K562 (cell line): Measurements from ENCODE around the gene TMA16. TPM values are rescaled to one million over a fixed set of nuclear protein-coding genes. Genes with fewer than 3 reads are reported as not detected.

Source experiments
- ATAC-seq: fragments of 200-7000 bp; cut with Tn5 transposase; 3 replicates; pipeline ENCODE4 v1.9.1; 2020; ENCODE audit warnings: moderate library complexity
- BruUV-seq: library from RNA; stranded (reverse); fragments of 400-500 nt; replicated peaks from 2 replicates; lab custom pipeline; 2021; lab: Mats Ljungman, UMichigan
- CTCF ChIA-PET: fragments of 300-600 bp; formaldehyde crosslinking; extraction: SDS; loops from one replicate; lab custom pipeline; 2021; ENCODE audit warnings: low intra/inter-chr PET ratio; lab: Yijun Ruan, JAX
- POLR2A ChIA-PET: fragments of 300-600, 350-650 bp; sonication (Branson Sonifier 250); formaldehyde crosslinking; extraction: SDS; loops from one replicate; lab custom pipeline; 2021; ENCODE audit warnings: antibody characterized with exemption, inconsistent platforms; lab: Yijun Ruan, JAX
- DNase-seq, 4 experiments: peaks; one replicate each; pipeline versions ENCODE4 v3.0.0 to v3.0.0-alpha.2; 2011 to 2018; ENCODE audit warnings: low spot score in 3 of 4, mixed read lengths in 3 of 4; ENCODE audit errors: extremely low read depth in 1 of 4
- FAIRE-seq: peaks from 2 replicates; lab custom pipeline; 2011; peaks lifted over from hg19 to GRCh38; lab: Jason Lieb, UNC
- H2AFZ ChIP-seq: 2 replicates; pipeline ENCODE4 v1.6.0; 2011; ENCODE audit warnings: low read depth, low read length, control low read depth, inconsistent platforms
- H3K27ac ChIP-seq: fragments of 200-600 bp; 3 replicates; pipeline ENCODE4 v1.8.0; 2011; ENCODE audit warnings: low read depth, mild to moderate bottlenecking, control low read depth, inconsistent platforms, low read length, moderate library complexity, mixed read lengths; ENCODE audit errors: extremely low read depth
- H3K27me3 ChIP-seq, 2 experiments: fragments of 300-600 bp in 1 of 2; 2 replicates in 1 of 2; 3 replicates in 1 of 2; pipeline versions ENCODE4 v1.6.0 to v1.8.0; 2011; ENCODE audit warnings: inconsistent platforms in 2 of 2, low read length in 2 of 2, mild to moderate bottlenecking in 1 of 2, mixed read lengths in 1 of 2, moderate library complexity in 1 of 2; ENCODE audit not compliant: control insufficient read depth in 2 of 2, insufficient read depth in 2 of 2
- H3K36me3 ChIP-seq: fragments of 300-600 bp; 3 replicates; pipeline ENCODE4 v1.8.0; 2011; ENCODE audit warnings: mild to moderate bottlenecking, low read length, inconsistent platforms; ENCODE audit not compliant: control insufficient read depth, insufficient read depth
- H3K4me1 ChIP-seq, 2 experiments: fragments of 200-600 bp in 1 of 2; replicated peaks in 1 of 2; 2 replicates in 1 of 2; 3 replicates in 1 of 2; pipeline versions ENCODE4 v1.5.1 to v1.8.0; 2011; ENCODE audit warnings: inconsistent platforms in 2 of 2, low read length in 2 of 2, mild to moderate bottlenecking in 1 of 2, mixed read lengths in 1 of 2, moderate library complexity in 1 of 2; ENCODE audit not compliant: control insufficient read depth in 2 of 2, insufficient read depth in 2 of 2
- H3K4me2 ChIP-seq: 2 replicates; pipeline ENCODE4 v1.6.1; 2011; ENCODE audit warnings: low read length, control low read depth, inconsistent platforms, mixed read lengths; ENCODE audit not compliant: insufficient read depth
- H3K4me3 ChIP-seq: fragments of 200-600 bp; sonication (generic), shearing (Covaris generic); 2 replicates; pipeline ENCODE4 v1.5.1; 2016; ENCODE audit warnings: control low read depth, inconsistent platforms
- H3K79me2 ChIP-seq: fragments of 200-600 bp; 3 replicates; pipeline ENCODE4 v1.8.0; 2011; ENCODE audit warnings: low read length, inconsistent platforms; ENCODE audit not compliant: control insufficient read depth, insufficient read depth
- H3K9ac ChIP-seq, 2 experiments: 2 replicates each; pipeline versions ENCODE4 v1.6.0 to v1.6.1; 2011; ENCODE audit warnings: low read depth in 2 of 2, low read length in 2 of 2, control low read depth in 1 of 2, inconsistent platforms in 1 of 2, mild to moderate bottlenecking in 1 of 2, mixed read lengths in 1 of 2; ENCODE audit not compliant: insufficient read depth in 1 of 2
- H3K9me1 ChIP-seq: one replicate; pipeline ENCODE4 v1.6.0; 2011; ENCODE audit warnings: inconsistent platforms, mild to moderate bottlenecking, low read length, moderate library complexity; ENCODE audit not compliant: control insufficient read depth, insufficient read depth
- H3K9me3 ChIP-seq: replicated peaks from 2 replicates; pipeline ENCODE4 v1.5.1; 2011; ENCODE audit warnings: low read depth, low read length, inconsistent platforms; ENCODE audit not compliant: control insufficient read depth, insufficient read depth
- H4K20me1 ChIP-seq: replicated peaks from 2 replicates; pipeline ENCODE4 v1.6.1; 2011; ENCODE audit warnings: low read length, inconsistent platforms, mixed read lengths; ENCODE audit not compliant: control insufficient read depth, insufficient read depth
- RNF219 ChIP-seq: fragments of 250-450 bp; sonication (Bioruptor Pico); IDR thresholded peaks from 2 replicates; pipeline ENCODE4 v1.5.0; 2022; ENCODE audit warnings: mild to moderate bottlenecking
- WGBS: fragments of 100-300 bp; shearing (Covaris generic); methylation state at CpG from one replicate; pipeline ENCODE4 v1.1.6; 2016; ENCODE audit warnings: low coverage, mixed read lengths; ENCODE audit not compliant: insufficient coverage; ENCODE audit errors: missing lambda C conversion rate; 5-methylcytosine and 5-hydroxymethylcytosine counted together
- in situ Hi-C: fragments of 300-500 bp; cut with MboI; formaldehyde crosslinking; loops from 4 replicates; pipeline ENCODE4 v1.15.0; 2018; ENCODE audit warnings: inconsistent platforms, mixed read lengths
- intact Hi-C: fragments of 100-400 bp; cut with micrococcal nuclease; formaldehyde crosslinking; loops from 2 replicates; pipeline ENCODE4 v1.14.2; 2022
- polyA plus RNA-seq, 8 experiments: library from polyadenylated mRNA; depleted of rRNA in 4 of 8; stranded (reverse) in 5 of 8; unstranded in 3 of 8; fragments of >200 nt; fragmentation: Nextera tagmentation in 2 of 8; fragmentation: Illumina TruSeq in 1 of 8; extraction: Ambion mirVana in 2 of 8; extraction: Trizol in 1 of 8; gene quantifications; 2 replicates each; pipeline versions ENCODE4 v1.2.1 to v1.2.3, GENCODE V29; 2011 to 2014; ENCODE audit warnings: inconsistent platforms in 1 of 8, missing spikeins in 1 of 8
- total RNA-seq, 7 experiments: library from RNA; depleted of rRNA in 6 of 7; stranded (reverse); fragments of >200 nt in 6 of 7; fragmentation: Illumina TruSeq in 2 of 7; extraction: Trizol in 2 of 7; gene quantifications; 2 replicates each; pipeline versions ENCODE4 v1.2.1 to v1.2.3, GENCODE V29; 2011 to 2021; ENCODE audit warnings: low replicate concordance in 1 of 7

TMA16 gene
- total and polyA plus RNA-seq, 9 of the 15 experiments (the other 6 are each of a cell fraction or from before 2014, with no cell fraction given), result 27.7 to 74.8 (median 66.6) TPM

GRCh38 chr4:163542275-163542674, 47.8 kb downstream of the TMA16 start:
- Histone ChIP-seq H3K27me3 (no peaks in the 10 kb centered on the region), H2AFZ (no peak overlapping the region), H3K9me1 (no peaks in the 10 kb centered on the region), H3K79me2 (no peaks in the 10 kb centered on the region), H3K4me3 (no peak overlapping the region), H4K20me1 (no peaks in the 10 kb centered on the region), H3K4me1 (no peaks in the 10 kb centered on the region), H3K36me3 (0 out of 3 replicates have a peak, but pooled peaks cover 4% of the 10 kb centered on the region), H3K27ac (no peak overlapping the region)
- no peak for DNase-seq
- ChIA-PET CTCF (no interaction called here), POLR2A (interaction anchor here (1.0 kb wide), 1 partner anchor 20 kb away, joined by 4 read pairs; no protein-coding TSS in a partner anchor)
- WGBS, result 82% methylated on average over 3 of the region's 3 CpGs
- no peak; the same call in 2 of the 3 replicates for ATAC-seq
- no TSS peak for BruUV-seq
- intact Hi-C loops, result loop anchor here (10.0 kb wide), 1 partner anchor 347 kb away; no protein-coding TSS in a partner anchor
- no peak for TF ChIP-seq RNF219 (CRISPR knock-in tag)
- TF ChIP-seq, all 486 proteins: peak for 0
- in situ Hi-C loops, result no loop called here
- Histone ChIP-seq H3K9me3 (no peaks in the 10 kb centered on the region), H3K9ac (no peak overlapping the region), H3K4me2 (no peak overlapping the region)
- no peak for FAIRE-seq
